CD4-positive, alpha-beta T cell treated with Interleukin-10 for 1 hour (primary cell): ENCODE measurements around the gene SRGAP2B.
"Not testable (repeated sequence)": the region's sequence is repeated elsewhere in the genome, so short reads cannot be mapped to it uniquely, and the experiment has no call there.

Experiments
- DNase-seq: peaks from one replicate; pipeline ENCODE4 v3.0.0-alpha.2; 2020

SRGAP2B gene

GRCh38 chr1:145041519-145041918 lies 53.6 kb downstream of the SRGAP2B start:
- not testable (repeated sequence) for DNase-seq

DNA sequence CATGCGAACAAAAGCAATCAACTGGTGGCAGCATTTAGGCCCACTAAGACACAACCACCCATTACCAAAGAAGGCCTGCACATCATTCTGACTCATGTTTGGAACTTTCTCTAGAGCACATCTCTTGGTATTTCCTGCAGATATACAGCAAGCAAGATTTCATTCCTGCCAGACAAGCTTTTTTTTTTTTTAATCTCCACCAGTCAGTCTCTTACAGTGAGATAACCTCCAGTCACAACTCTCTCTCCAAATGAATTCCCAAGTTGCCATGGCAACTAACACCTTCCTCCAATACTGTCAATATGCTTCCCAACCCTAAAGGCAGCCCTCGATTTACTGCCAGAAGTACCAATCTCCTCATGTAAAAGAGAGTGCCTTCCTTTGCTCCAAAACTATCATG lies 59.1 kb downstream of the SRGAP2B start:
- not testable (repeated sequence) for DNase-seq

GRCh38 chr1:145033523-145033922 lies 61.6 kb downstream of the SRGAP2B start:
- DNase-seq = not testable (repeated sequence)

GRCh38 chr1:145027251-145027650 lies 67.9 kb downstream of the SRGAP2B start:
- DNase-seq = not testable (repeated sequence)

DNA sequence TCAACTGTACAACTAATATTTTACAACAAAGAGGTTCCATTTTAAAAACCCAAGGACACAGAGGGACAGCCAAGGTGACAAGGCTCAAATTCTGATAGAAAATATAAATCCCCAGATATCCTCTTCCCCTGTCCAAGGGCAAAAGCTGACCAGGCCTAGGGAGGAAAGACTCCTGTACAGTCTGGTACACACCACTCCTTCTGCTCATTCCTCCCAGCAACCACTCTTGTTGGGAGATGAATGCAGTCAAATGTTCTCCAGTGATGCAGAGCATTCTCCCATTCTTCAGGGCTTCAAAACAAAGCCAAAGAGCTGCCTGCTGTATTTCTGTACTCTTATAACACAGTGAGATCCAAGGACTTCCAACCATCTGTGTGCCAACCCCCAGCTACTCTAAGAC lies 69.8 kb downstream of the SRGAP2B start:
- DNase-seq = not testable (repeated sequence)

DNA sequence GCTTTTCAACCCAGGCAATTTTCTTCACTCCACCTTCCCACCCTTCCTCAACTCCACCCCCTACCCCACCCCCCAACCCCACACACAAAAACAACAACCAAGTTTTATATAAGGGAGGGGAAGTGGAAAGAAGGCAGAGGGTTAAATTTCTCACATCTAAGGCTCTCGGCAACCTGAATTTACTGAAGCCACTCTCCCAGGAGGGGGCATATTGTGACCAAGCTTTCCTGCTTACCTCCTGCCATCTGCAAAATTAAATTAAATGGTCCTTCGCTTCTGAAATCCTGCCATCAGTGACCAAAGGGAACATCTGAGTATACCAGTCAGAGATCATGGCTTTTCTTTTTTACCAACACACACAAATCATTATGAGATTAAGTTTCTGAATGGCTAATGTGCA lies 72.9 kb downstream of the SRGAP2B start:
- not testable (repeated sequence) for DNase-seq

GRCh38 chr1:145021749-145022148 lies 73.4 kb downstream of the SRGAP2B start:
- DNase-seq = not testable (repeated sequence)

GRCh38 chr1:145019709-145020108 lies 75.4 kb downstream of the SRGAP2B start:
- DNase-seq = not testable (repeated sequence)

- not testable (repeated sequence) for DNase-seq
These were observed 77.4 kb downstream of the SRGAP2B start for GRCh38 chr1:145017725-145018124.

DNA sequence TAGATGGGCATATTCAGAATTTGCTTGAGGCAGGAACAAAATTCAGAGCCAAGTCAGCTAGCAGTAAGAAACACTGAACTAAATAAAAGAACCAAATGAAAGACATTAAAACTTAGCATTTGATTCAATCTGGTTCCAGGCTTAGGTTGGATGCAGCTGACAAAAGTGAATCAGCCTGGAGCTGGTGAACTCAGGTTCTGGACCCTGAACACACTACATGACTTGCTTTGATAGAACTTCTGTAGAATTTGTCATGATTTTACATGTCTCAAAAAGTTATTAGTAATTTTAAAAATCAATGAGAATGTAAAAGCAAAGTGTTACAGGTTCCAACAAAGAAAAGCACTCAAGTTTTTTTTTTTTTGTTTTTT lies 78.7 kb downstream of the SRGAP2B start:
- DNase-seq = not testable (repeated sequence)

DNA sequence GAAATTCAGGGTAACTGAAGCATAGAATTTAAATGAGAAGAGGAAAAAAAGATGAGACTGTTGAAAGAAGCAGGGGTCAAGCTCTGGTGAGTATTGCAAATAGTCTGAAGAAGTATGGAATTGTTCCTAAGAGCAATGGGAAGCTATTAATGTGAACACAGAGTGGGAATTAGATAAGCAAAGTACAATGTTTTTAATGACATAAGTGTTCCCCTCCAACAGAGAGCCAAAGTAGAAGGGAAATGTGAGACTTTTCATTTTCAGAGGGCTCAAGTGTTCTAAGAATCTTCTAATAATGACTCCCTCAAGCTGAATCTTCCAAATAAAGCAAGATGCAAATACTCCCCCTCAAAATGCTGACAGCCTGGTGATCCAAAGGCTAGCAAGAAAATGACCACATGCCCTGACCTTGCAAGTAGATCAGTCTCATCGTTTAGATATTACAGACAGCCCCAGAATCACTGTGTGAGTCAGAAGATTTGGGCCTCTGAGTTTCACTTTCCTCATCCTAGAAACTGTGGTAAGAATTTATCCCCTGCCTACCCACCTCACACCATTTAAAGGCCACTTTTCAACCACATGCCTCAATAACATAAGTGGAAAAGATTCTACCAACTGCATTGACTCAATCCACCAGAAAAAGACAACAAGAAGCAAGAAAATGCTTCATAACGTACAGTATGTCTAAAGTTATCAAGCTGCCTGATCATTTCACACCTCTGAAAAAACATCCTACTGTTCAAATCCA lies 79.2 kb downstream of the SRGAP2B start:
- DNase-seq = not testable (repeated sequence)

GRCh38 chr1:145013353-145013752 lies 81.8 kb downstream of the SRGAP2B start:
- DNase-seq = not testable (repeated sequence)

GRCh38 chr1:145011811-145012210 lies 83.3 kb downstream of the SRGAP2B start:
- DNase-seq = not testable (repeated sequence)

DNA sequence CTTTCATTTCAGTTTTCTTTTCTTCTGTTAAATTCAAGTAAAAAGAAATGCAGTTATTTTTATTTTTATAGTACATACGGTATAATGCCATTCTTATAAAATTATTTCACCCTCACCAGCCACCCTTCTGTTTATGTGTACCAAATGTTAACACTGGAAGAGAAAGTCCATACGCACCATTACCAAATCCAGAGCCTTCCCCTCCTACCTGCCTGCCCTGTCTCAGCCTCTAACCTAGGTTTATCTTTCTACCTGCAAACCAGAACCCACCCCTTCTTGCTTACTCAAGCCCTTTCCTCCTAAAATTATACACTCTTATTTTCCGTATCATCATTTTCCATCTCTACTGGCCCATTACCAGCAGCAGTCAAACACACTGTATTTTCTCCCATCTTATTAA lies 84.5 kb downstream of the SRGAP2B start:
- not testable (repeated sequence) for DNase-seq

- peak; percentile 24 for DNase-seq
These were observed 85.2 kb downstream of the SRGAP2B start for GRCh38 chr1:145009928-145010327.

GRCh38 chr1:145008388-145008787 lies 86.7 kb downstream of the SRGAP2B start:
- DNase-seq = not testable (repeated sequence)

DNA sequence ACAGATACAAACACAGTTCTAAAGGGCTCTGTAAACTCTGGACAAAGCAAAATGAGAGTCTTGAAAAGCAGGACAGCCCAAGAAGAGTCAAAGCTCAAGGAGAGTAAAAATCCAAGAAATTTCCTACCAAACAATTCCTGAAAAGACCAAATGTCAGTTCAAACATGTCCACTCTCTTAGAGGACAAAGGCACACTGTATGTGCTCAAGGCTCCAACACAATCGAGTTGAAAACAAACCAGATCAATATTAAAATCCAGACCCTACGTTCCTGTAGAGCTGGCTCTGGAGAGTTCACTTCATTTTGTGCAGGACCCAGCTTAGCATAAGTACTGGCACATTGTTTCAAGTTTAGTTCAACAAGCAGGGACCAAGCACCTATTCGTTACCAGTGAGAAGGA lies 90.0 kb downstream of the SRGAP2B start:
- DNase-seq = not testable (repeated sequence)

DNA sequence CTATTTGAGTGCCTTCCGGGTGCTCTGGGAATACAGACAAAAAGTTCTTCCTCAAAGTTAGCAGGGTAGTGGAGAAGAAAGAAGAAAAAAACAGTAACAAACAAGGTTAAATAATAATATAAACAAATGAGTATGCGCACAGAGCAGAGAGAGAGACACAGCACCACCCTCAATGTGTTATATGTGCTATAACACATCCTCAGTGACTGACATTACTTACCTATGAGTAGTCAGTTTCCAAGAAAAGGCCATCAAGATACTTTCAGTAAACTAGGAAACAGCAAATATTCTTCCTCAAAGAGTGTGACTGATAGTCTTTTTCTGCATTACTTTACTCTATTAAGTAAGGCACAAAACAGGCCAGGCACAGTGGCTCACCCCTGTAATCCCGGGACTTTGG lies 93.7 kb downstream of the SRGAP2B start:
- DNase-seq = not testable (repeated sequence)

GRCh38 chr1:145000743-145001326 lies 94.3 kb downstream of the SRGAP2B start:
- not testable (repeated sequence) for DNase-seq

GRCh38 chr1:145000074-145000742 lies 94.9 kb downstream of the SRGAP2B start:
- not testable (repeated sequence) for DNase-seq

DNA sequence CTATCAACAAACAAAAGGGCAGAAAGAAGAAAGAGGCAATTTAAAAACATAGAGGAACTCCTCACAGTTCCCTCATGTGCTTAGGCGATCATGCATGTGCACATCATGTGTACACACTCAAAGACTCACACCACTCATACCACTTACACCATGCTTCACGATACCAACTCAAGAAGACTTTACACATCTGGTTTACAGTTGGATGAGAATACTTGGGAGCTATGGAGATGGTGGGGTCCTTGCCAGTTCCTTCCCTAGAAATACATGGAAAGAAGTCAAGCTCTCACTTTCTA lies 96.2 kb downstream of the SRGAP2B start:
- DNase-seq = not testable (repeated sequence)

DNA sequence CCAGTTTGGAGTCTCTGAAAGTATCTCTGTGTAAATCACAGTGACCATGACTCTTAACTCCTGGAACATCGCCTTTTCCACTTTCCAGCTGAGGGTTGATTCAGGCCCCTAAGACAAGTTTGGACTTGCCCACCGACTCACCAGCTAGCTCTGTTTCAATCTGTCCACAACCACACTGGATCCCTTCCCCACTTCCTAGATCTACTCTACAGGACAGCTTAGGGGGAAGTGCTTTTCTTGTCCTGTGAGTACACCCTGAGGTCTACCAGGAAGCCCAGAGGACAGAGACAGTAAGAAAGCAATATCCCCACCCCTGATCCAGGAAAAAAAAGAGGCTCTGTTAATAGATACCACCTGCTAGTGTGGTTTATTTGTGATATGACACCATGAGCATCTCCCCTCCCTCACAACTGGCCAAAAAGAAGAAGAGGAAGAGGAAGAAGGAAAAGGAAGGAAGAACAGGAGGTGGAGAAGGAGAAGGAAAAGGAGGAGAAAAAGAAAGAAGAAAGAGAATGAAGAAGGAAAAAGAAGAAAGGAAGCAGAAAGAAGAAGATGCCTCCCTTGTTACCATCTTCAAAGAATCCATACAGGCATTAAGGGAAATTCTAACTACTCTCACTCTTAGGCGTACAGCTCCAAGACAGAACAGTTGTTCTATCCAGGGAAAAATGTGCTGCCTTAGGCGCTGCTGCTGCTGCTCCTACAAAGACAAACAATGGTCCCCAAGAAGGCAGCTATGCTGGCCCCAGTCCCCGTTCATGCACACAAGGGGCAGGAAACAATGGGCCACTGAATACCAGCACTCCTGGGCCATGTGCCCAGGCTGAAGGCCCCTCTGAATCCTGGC lies 96.8 kb downstream of the SRGAP2B start:
- DNase-seq = not testable (repeated sequence)

- DNase-seq = not testable (repeated sequence)
These were observed 99.2 kb downstream of the SRGAP2B start for GRCh38 chr1:144995833-144996410.
